ENCODE data around the gene NTN1.

NTN1 gene

GRCh38 chr17:9038380-9038779 lies 17.1 kb downstream of the NTN1 start:
- DNase-seq: no peak

- no peak for DNase-seq
Observed at GRCh38 chr17:9044772-9045463, 23.6 kb downstream of the NTN1 start.

- DNase-seq: no peak
Observed at GRCh38 chr17:9050801-9051401, 29.6 kb downstream of the NTN1 start.

- DNase-seq: no peak
Observed at GRCh38 chr17:9051561-9051960, 30.3 kb downstream of the NTN1 start.

GRCh38 chr17:9052921-9053320 lies 31.6 kb downstream of the NTN1 start:
- no peak for DNase-seq

- no peak for DNase-seq
Observed at GRCh38 chr17:9053406-9053805, 32.1 kb downstream of the NTN1 start.

- no peak for DNase-seq
Observed at GRCh38 chr17:9054126-9054975, 33.0 kb downstream of the NTN1 start.

- no peak for DNase-seq
Observed at GRCh38 chr17:9055281-9055680, 34.0 kb downstream of the NTN1 start.

GRCh38 chr17:9056566-9056965 lies 35.3 kb downstream of the NTN1 start:
- DNase-seq: no peak

GRCh38 chr17:9057310-9057709 lies 36.0 kb downstream of the NTN1 start:
- DNase-seq: no peak

GRCh38 chr17:9062399-9062902 lies 41.1 kb downstream of the NTN1 start:
- no peak for DNase-seq

GRCh38 chr17:9064311-9064834 lies 43.1 kb downstream of the NTN1 start:
- DNase-seq: no peak

- no peak for DNase-seq
Observed at GRCh38 chr17:9071016-9071415, 49.7 kb downstream of the NTN1 start.

GRCh38 chr17:9071811-9072498 lies 50.6 kb downstream of the NTN1 start:
- DNase-seq: no peak

- DNase-seq: no peak
Observed at GRCh38 chr17:9072696-9073339, 51.5 kb downstream of the NTN1 start.

GRCh38 chr17:9074131-9074530 lies 52.8 kb downstream of the NTN1 start:
- DNase-seq: no peak

GRCh38 chr17:9079461-9080103 lies 58.3 kb downstream of the NTN1 start:
- no peak for DNase-seq

GRCh38 chr17:9080296-9080914 lies 59.1 kb downstream of the NTN1 start:
- no peak for DNase-seq

GRCh38 chr17:9080983-9081382 lies 59.7 kb downstream of the NTN1 start:
- DNase-seq: no peak

GRCh38 chr17:9086577-9086976 lies 65.3 kb downstream of the NTN1 start:
- no peak for DNase-seq

GRCh38 chr17:9087921-9088320 lies 66.6 kb downstream of the NTN1 start:
- no peak for DNase-seq

Data from stimulated activated CD4-positive, alpha-beta T cell treated with anti-CD3 and anti-CD28 coated beads, Interleukin-1b, Interleukin-23, amount 100 ng/mL, for 48 hours (primary cell).